Breast epithelium (tissue), 4 donors: ENCODE measurements around the gene UBIAD1. TPM values are rescaled to one million over a fixed set of nuclear protein-coding genes. Genes with fewer than 3 reads are reported as not detected.
"Not testable (repeated sequence)": the region's sequence is repeated elsewhere in the genome, so short reads cannot be mapped to it uniquely, and the experiment has no call there.

ENCODE experiments used
- DNase-seq, 2 donors: peaks; one replicate each; pipeline ENCODE4 v3.0.0-alpha.2; 2019; ENCODE audit warnings: low spot score in 2 of 2
- H3K27ac ChIP-seq, 2 donors: fragments of 200-600 bp; sonication (generic) in 1 of 2; one replicate each; pipeline ENCODE4 v1.5.1; 2016 to 2019; ENCODE audit warnings: mild to moderate bottlenecking in 1 of 2
- H3K27me3 ChIP-seq, 2 donors: fragments of 200-600 bp; sonication (generic) in 1 of 2; one replicate each; pipeline versions ENCODE4 v1.5.1 to v1.6.0; 2017 to 2019; ENCODE audit warnings: control low read depth in 1 of 2, mild to moderate bottlenecking in 1 of 2
- H3K36me3 ChIP-seq: fragments of 200-600 bp; one replicate; pipeline ENCODE4 v1.5.1; 2019
- H3K4me1 ChIP-seq, 2 donors: fragments of 200-600 bp; sonication (generic); one replicate each; pipeline ENCODE4 v1.5.1; 2016 to 2019; ENCODE audit warnings: control low read depth in 1 of 2
- H3K4me3 ChIP-seq, 3 donors: fragments of 200-600 bp; sonication (generic); 1 replicate in 2 of 3; 2 replicates in 1 of 3; pipeline ENCODE4 v1.5.1; 2016 to 2019; ENCODE audit warnings: mild to moderate bottlenecking in 3 of 3, moderate library complexity in 2 of 3
- H3K9me3 ChIP-seq, 2 donors: fragments of 200-600 bp; sonication (generic) in 1 of 2; one replicate each; pipeline ENCODE4 v1.5.1; 2016 to 2019; ENCODE audit warnings: control low read depth in 1 of 2
- CTCF ChIP-seq, 3 donors: fragments of 450-650 bp; IDR thresholded peaks; one replicate each; pipeline ENCODE4 v1.5.1; 2016 to 2017; ENCODE audit warnings: antibody characterized with exemption in 3 of 3, mild to moderate bottlenecking in 3 of 3, moderate library complexity in 3 of 3
- POLR2A ChIP-seq: fragments of 450-650 bp; IDR thresholded peaks from one replicate; pipeline ENCODE4 v1.6.1; 2016; ENCODE audit warnings: antibody characterized with exemption, mild to moderate bottlenecking, moderate library complexity
- POLR2AphosphoS5 ChIP-seq, 3 donors: sonication (generic); formaldehyde crosslinking; IDR thresholded peaks; one replicate each; pipeline ENCODE4 v1.6.1; 2017; ENCODE audit warnings: antibody characterized with exemption in 3 of 3
- intact Hi-C: fragments of 100-400 bp; cut with DNase I; formaldehyde crosslinking; loops from one replicate; pipeline ENCODE4 v1.15.1; 2023; ENCODE audit warnings: low total_unique reads
- total RNA-seq, 3 donors: library from RNA; depleted of rRNA; stranded (reverse); fragments of >200 nt; gene quantifications; one replicate each; pipeline ENCODE4 v1.1.0, GENCODE V29; 2016

UBIAD1 gene
- total RNA-seq, 3 donors from 2014 or later = 13.4 to 20.6 (median 16.4) TPM

- intact Hi-C loops = no loop called here
- DNase-seq = no peak
- H3K4me1 ChIP-seq = no peaks in the 10 kb centered on the region
- no peak overlapping the region for H3K4me3 ChIP-seq
- no peak overlapping the region for H3K27ac ChIP-seq
- no peaks in the 10 kb centered on the region for H3K9me3 ChIP-seq
- no peaks in the 10 kb centered on the region for H3K36me3 ChIP-seq
- no peak for TF ChIP-seq POLR2AphosphoS5 (IDR thresholded peaks at IDR 0.05)
- H3K27me3 ChIP-seq = no peaks in the 10 kb centered on the region
These were observed 29.4 kb downstream of the UBIAD1 start for GRCh38 chr1:11302366-11302765.

DNA sequence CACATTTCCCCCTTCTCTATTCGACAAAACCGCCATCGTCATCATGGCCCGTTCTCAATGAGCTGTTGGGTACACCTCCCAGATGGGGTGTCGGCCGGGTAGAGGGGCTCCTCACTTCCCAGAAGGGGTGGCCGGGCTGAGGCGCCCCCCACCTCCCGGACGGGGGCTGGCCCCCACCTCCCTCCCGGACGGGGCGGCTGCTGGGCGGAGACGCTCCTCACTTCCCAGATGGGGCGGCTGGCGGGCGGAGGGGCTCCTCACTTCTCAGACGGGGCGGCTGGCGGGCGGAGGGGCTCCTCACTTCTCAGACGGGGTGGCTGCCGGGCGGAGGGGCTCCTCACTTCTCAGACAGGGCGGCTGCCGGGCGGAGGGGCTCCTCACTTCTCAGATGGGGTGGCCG is 32.5 kb downstream of the UBIAD1 start:
- H3K4me1 ChIP-seq, H3K36me3 ChIP-seq, H3K9me3 ChIP-seq, H3K4me3 ChIP-seq, intact Hi-C loops, H3K27ac ChIP-seq, DNase-seq, H3K27me3 ChIP-seq: not testable (repeated sequence)

DNA sequence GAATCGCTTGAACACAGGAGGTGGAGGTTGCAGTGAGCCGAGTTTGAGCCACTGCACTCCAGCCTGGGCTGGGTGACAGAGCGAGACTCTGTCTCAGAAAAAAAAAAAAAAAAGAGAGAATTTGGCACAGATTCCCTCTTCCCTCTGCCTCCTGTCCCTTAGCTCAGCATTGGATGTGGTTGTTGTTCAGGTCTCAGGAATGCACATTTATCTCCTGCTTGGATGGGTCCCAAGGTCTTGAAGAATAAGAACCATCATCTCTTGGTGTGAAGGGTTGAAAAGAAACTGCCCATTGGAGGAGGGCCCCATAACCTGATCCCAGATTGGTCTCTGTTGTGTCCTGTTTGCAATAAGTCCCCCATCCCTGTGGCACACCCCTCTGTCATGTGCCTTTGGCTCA is 34.9 kb downstream of the UBIAD1 start:
- intact Hi-C loops = no loop called here
- Histone ChIP-seq H3K27ac (no peak overlapping the region), H3K27me3 (no peaks in the 10 kb centered on the region), H3K36me3 (no peaks in the 10 kb centered on the region), H3K4me1 (no peaks in the 10 kb centered on the region), H3K9me3 (no peaks in the 10 kb centered on the region), H3K4me3 (no peak overlapping the region)
- no peak for TF ChIP-seq POLR2AphosphoS5 (IDR thresholded peaks at IDR 0.05)
- TF ChIP-seq POLR2A = no peak
- DNase-seq = no peak

- intact Hi-C loops = no loop called here
- H3K27ac ChIP-seq = no peak overlapping the region
- TF ChIP-seq POLR2A (no peak), CTCF (IDR thresholded peaks at IDR 0.05) (no peak), POLR2AphosphoS5 (IDR thresholded peaks at IDR 0.05) (no peak)
- no peaks in the 10 kb centered on the region for H3K27me3 ChIP-seq
- DNase-seq = no peak
- H3K4me1 ChIP-seq = no peaks in the 10 kb centered on the region
- no peak overlapping the region for H3K4me3 ChIP-seq
- H3K36me3 ChIP-seq = no peaks in the 10 kb centered on the region
- no peaks in the 10 kb centered on the region for H3K9me3 ChIP-seq
These were observed 35.8 kb downstream of the UBIAD1 start for GRCh38 chr1:11308699-11309224.

- Histone ChIP-seq H3K36me3 (no peaks in the 10 kb centered on the region), H3K4me1 (no peaks in the 10 kb centered on the region), H3K4me3 (no peak overlapping the region), H3K27me3 (no peaks in the 10 kb centered on the region), H3K27ac (no peak overlapping the region), H3K9me3 (no peaks in the 10 kb centered on the region)
- TF ChIP-seq POLR2A (no peak), CTCF (IDR thresholded peaks at IDR 0.05) (no peak), POLR2AphosphoS5 (IDR thresholded peaks at IDR 0.05) (no peak)
- no peak for DNase-seq
- intact Hi-C loops = no loop called here
These were observed 36.4 kb downstream of the UBIAD1 start for GRCh38 chr1:11309385-11309784.

- DNase-seq = no peak
- Histone ChIP-seq H3K36me3 (no peaks in the 10 kb centered on the region), H3K9me3 (no peaks in the 10 kb centered on the region), H3K27ac (no peak overlapping the region), H3K27me3 (no peaks in the 10 kb centered on the region), H3K4me3 (no peak overlapping the region), H3K4me1 (no peaks in the 10 kb centered on the region)
- TF ChIP-seq CTCF (IDR thresholded peaks at IDR 0.05) (no peak), POLR2A (no peak), POLR2AphosphoS5 (IDR thresholded peaks at IDR 0.05) (no peak)
- intact Hi-C loops = no loop called here
These were observed 39.1 kb downstream of the UBIAD1 start for GRCh38 chr1:11311816-11312755.
